SH-SY5Y (cell line): ENCODE results near the gene CDH4.

ENCODE experiments used
- GATA2 ChIP-seq: IDR thresholded peaks from 2 replicates; pipeline ENCODE4 v1.6.1; 2011; ENCODE audit warnings: mild to moderate bottlenecking, low read depth, low read length
- GATA3 ChIP-seq: IDR thresholded peaks from 2 replicates; pipeline ENCODE4 v1.6.1; 2011; ENCODE audit warnings: low read depth, mild to moderate bottlenecking, low read length, moderate library complexity

GRCh38 chr20:61970357-61970756 is 718.3 kb downstream of the CDH4 start:
- TF ChIP-seq GATA2, result no peak
- TF ChIP-seq GATA3, result no peak
